Fibroblast of lung (primary cell): Measurements from ENCODE around the gene ALAS1.
A peak's percentile ranks its signal among the peaks of the same experiment; 100 is the strongest.

Source experiments
- CTCF ChIP-seq, 2 donors: IDR thresholded peaks in 1 of 2; conservative IDR thresholded peaks in 1 of 2; 1 replicate in 1 of 2; 2 replicates in 1 of 2; pipeline ENCODE4 v1.5.1; 2011 to 2012; ENCODE audit warnings: low read length in 2 of 2, control low read depth in 1 of 2, inconsistent platforms in 1 of 2, low read depth in 1 of 2, mild to moderate bottlenecking in 1 of 2
- EZH2 ChIP-seq: IDR thresholded peaks from 2 replicates; pipeline ENCODE4 v1.5.1; 2012; ENCODE audit warnings: low read length, control low read depth, mild to moderate bottlenecking; ENCODE audit errors: missing control alignments

- TF ChIP-seq CTCF (conservative IDR thresholded peaks at IDR 0.05 in 1 of 2, IDR thresholded peaks at IDR 0.05 in 1 of 2; ENCODE audit: low read depth in 1 of 2, low read length in 2 of 2): peak; percentile 18 to 26
- no peak for TF ChIP-seq EZH2
Observed at GRCh38 chr3:52171514-52172261, 26.3 kb upstream of the ALAS1 start.
